A673 (cell line): ENCODE data around the gene FGF3. TPM values are rescaled to one million over a fixed set of nuclear protein-coding genes. Genes with fewer than 3 reads are reported as not detected.

Source experiments
- BruUV-seq: library from RNA; stranded (reverse); fragments of 400-500 nt; replicated peaks from 2 replicates; lab custom pipeline; 2021; lab: Mats Ljungman, UMichigan
- CTCF ChIA-PET: fragments of 300-600 bp; sonication (Branson Sonifier 250); formaldehyde crosslinking; loops from one replicate; lab custom pipeline; 2022; ENCODE audit warnings: antibody characterized with exemption; lab: Charles Lee
- POLR2A ChIA-PET: fragments of 300-600 bp; sonication (Branson Sonifier 250); formaldehyde crosslinking; loops from one replicate; lab custom pipeline; 2022; ENCODE audit warnings: antibody characterized with exemption; ENCODE audit not compliant: low non-redundant PET; lab: Charles Lee
- DNase-seq: peaks from one replicate; pipeline ENCODE4 v3.0.0-alpha.2; 2015; ENCODE audit warnings: low spot score
- H3K27ac ChIP-seq: fragments of 200-600 bp; sonication (generic); 2 replicates; pipeline ENCODE4 v1.5.1; 2016; ENCODE audit warnings: mixed run types, low read depth, mild to moderate bottlenecking, mixed read lengths, antibody characterized with exemption, low read length; ENCODE audit not compliant: poor library complexity, severe bottlenecking
- H3K27me3 ChIP-seq: fragments of 200-600 bp; sonication (generic); replicated peaks from 2 replicates; pipeline ENCODE4 v1.6.1; 2017; ENCODE audit warnings: mixed run types, low read depth, mild to moderate bottlenecking, mixed read lengths, antibody characterized with exemption, low read length; ENCODE audit not compliant: insufficient read depth, poor library complexity
- H3K36me3 ChIP-seq: fragments of 200-600 bp; sonication (generic); 2 replicates; pipeline ENCODE4 v1.6.1; 2016; ENCODE audit warnings: mixed run types, mild to moderate bottlenecking, mixed read lengths, antibody characterized with exemption, low read length; ENCODE audit not compliant: insufficient read depth, poor library complexity, severe bottlenecking
- H3K4me1 ChIP-seq: fragments of 200-600 bp; sonication (generic); 2 replicates; pipeline ENCODE4 v1.6.1; 2017; ENCODE audit warnings: mixed run types, mild to moderate bottlenecking, mixed read lengths, antibody characterized with exemption, low read length; ENCODE audit not compliant: insufficient read depth, poor library complexity, severe bottlenecking
- H3K4me3 ChIP-seq: fragments of 200-600 bp; sonication (generic); 2 replicates; pipeline ENCODE4 v1.5.1; 2016; ENCODE audit warnings: low read depth, mixed run types, mild to moderate bottlenecking, mixed read lengths, low read length; ENCODE audit not compliant: poor library complexity, severe bottlenecking
- H3K9me3 ChIP-seq: fragments of 200-600 bp; sonication (generic); 2 replicates; pipeline ENCODE4 v1.6.1; 2016; ENCODE audit warnings: mixed run types, low read depth, mild to moderate bottlenecking, mixed read lengths, antibody characterized with exemption, low read length; ENCODE audit not compliant: poor library complexity, severe bottlenecking
- EZH2 ChIP-seq: fragments of 200-600 bp; sonication (generic); IDR thresholded peaks from 2 replicates; pipeline ENCODE4 v1.6.1; 2017; ENCODE audit warnings: borderline replicate concordance, low read depth, mild to moderate bottlenecking, mixed read lengths, antibody characterized with exemption, low read length; ENCODE audit not compliant: poor library complexity, severe bottlenecking
- intact Hi-C: fragments of 100-400 bp; cut with micrococcal nuclease; formaldehyde crosslinking; loops from one replicate; pipeline ENCODE4 v1.10.0; 2022; ENCODE audit not compliant: unreplicated experiment
- total RNA-seq: library from RNA; stranded (reverse); gene quantifications from 2 replicates; pipeline ENCODE4 v1.2.3, GENCODE V29; 2021
- TF ChIP-seq, protein P1 (sequence below): fragments of 300-800, 200-600 bp; sonication (generic); conservative IDR thresholded peaks from 2 replicates; pipeline ENCODE4 v1.5.1; 2017; ENCODE audit warnings: low read depth, mild to moderate bottlenecking, antibody characterized with exemption, low read length, moderate library complexity, mixed read lengths

FGF3 gene
- total RNA-seq, 1 experiment from 2014 or later, result not detected

DNA sequence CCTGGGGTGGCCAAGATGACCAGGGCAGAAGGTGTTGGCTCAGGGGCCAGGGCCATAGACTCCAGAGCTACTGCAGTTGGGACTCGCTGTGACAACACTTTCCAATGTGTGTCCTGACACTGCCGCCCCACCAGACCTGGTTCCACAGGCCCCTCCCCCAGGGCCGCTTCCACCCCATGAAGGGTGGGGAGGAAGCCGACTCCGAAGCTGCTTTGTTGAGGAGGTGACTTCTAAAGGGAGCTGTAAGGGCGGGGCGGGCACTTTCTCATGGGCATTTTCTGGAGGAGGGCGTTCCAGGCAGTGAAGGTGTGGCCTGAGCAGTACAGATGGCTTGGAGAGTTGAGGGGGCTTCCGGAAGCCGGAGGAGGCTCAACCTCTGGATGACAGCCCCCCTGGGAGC lies 6.3 kb downstream of the FGF3 start:
- Histone ChIP-seq H3K36me3 (no peaks in the 10 kb centered on the region), H3K27me3 (peaks cover 37% of the 10 kb centered on the region), H3K4me1 (peaks cover 6% of the 10 kb centered on the region), H3K27ac (no peak overlapping the region), H3K9me3 (no peaks in the 10 kb centered on the region), H3K4me3 (no peak overlapping the region)
- no TSS peak for BruUV-seq
- intact Hi-C loops, result no loop called here
- ChIA-PET CTCF (no interaction called here), POLR2A (no interaction called here)
- TF ChIP-seq, protein P1, sequence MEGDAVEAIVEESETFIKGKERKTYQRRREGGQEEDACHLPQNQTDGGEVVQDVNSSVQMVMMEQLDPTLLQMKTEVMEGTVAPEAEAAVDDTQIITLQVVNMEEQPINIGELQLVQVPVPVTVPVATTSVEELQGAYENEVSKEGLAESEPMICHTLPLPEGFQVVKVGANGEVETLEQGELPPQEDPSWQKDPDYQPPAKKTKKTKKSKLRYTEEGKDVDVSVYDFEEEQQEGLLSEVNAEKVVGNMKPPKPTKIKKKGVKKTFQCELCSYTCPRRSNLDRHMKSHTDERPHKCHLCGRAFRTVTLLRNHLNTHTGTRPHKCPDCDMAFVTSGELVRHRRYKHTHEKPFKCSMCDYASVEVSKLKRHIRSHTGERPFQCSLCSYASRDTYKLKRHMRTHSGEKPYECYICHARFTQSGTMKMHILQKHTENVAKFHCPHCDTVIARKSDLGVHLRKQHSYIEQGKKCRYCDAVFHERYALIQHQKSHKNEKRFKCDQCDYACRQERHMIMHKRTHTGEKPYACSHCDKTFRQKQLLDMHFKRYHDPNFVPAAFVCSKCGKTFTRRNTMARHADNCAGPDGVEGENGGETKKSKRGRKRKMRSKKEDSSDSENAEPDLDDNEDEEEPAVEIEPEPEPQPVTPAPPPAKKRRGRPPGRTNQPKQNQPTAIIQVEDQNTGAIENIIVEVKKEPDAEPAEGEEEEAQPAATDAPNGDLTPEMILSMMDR, result no peak
- no peak for TF ChIP-seq EZH2
- no peak for DNase-seq

DNA sequence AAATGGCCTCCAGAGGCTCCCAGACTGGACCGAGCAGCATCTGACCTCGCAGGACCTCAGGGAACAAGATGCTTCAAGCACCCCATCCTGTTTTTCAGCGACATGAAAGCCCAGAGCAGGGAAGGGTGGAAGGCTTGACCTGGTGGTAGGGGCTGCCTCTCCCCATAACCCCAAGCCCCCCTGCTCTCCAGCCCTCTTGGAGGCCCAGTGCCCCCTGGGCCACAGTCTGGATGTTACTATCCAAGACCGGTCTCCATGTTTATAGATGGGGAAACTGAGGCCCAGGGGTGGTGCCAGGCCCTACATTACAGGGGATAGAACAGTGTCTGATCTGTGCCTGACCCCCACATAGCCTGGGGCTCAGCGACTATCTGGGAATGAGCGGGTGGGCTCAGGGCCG lies 7.0 kb downstream of the FGF3 start:
- Histone ChIP-seq H3K36me3 (no peaks in the 10 kb centered on the region), H3K27me3 (peaks cover 30% of the 10 kb centered on the region), H3K4me3 (no peak overlapping the region), H3K4me1 (no peaks in the 10 kb centered on the region), H3K9me3 (no peaks in the 10 kb centered on the region), H3K27ac (no peak overlapping the region)
- ChIA-PET POLR2A (no interaction called here), CTCF (no interaction called here)
- intact Hi-C loops, result no loop called here
- no peak for DNase-seq
- TF ChIP-seq, protein P1, result no peak
- no peak for TF ChIP-seq EZH2
- no TSS peak for BruUV-seq

DNA sequence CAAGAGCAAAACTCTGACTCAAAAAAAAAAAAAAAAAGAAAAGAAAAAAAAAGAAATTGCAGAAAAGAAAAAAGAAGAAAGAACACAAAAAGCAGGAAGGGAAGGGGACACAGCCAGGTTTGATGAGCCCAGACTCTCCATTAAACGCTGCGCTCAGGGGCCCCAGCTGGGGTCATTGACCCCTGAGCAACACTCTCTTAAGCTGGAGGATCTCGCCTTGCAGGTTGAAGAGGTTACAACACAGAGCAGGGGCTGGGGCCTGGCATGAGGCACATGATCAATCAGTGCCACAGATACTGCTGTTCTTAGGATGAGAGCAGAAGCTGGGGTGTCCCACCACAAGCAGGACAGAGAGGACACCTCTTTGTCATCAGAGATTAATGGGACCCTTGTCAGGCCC lies 7.8 kb downstream of the FGF3 start:
- POLR2A ChIA-PET, result no interaction called here
- Histone ChIP-seq H3K36me3 (no peaks in the 10 kb centered on the region), H3K27me3 (peaks cover 22% of the 10 kb centered on the region), H3K4me1 (no peaks in the 10 kb centered on the region), H3K27ac (no peak overlapping the region), H3K9me3 (no peaks in the 10 kb centered on the region), H3K4me3 (no peak overlapping the region)
- TF ChIP-seq, protein P1, result no peak
- TF ChIP-seq EZH2, result no peak
- CTCF ChIA-PET, result interaction anchor here (0.7 kb wide), 1 partner anchor 10 kb away, joined by 4 read pairs; no protein-coding TSS in a partner anchor
- BruUV-seq, result no TSS peak
- intact Hi-C loops, result no loop called here
- DNase-seq, result no peak
